HepG2 (cell line): ENCODE data around the gene MPV17L.

Source experiments
- TFAP4 ChIP-seq: sonication (generic); IDR thresholded peaks from 2 replicates; pipeline ENCODE4 v1.6.1; 2016; ENCODE audit warnings: low read depth, borderline replicate concordance
- ZNF550 ChIP-seq: sonication (generic); formaldehyde crosslinking; IDR thresholded peaks from 2 replicates; pipeline ENCODE4 v1.4.0; 2020; ENCODE audit warnings: mild to moderate bottlenecking, missing genetic modification reagents, borderline replicate concordance
- ZNF770 ChIP-seq: sonication (generic); formaldehyde crosslinking; IDR thresholded peaks from 2 replicates; pipeline ENCODE4 v1.5.0; 2020; ENCODE audit warnings: mild to moderate bottlenecking, missing genetic modification reagents

GRCh38 chr16:15417197-15417596 is 21.6 kb downstream of the MPV17L start:
- TF ChIP-seq ZNF770 (CRISPR knock-in tag) (no peak), TFAP4 (no peak), ZNF550 (no peak)
